Adrenal gland (tissue), 12 donors: ENCODE data around the gene ARPC4. TPM values are rescaled to one million over a fixed set of nuclear protein-coding genes. Genes with fewer than 3 reads are reported as not detected.

Experiments
- DNase-seq, 7 donors: peaks; one replicate each; pipeline ENCODE4 v3.0.0-alpha.2; 2019 to 2020
- H3K27ac ChIP-seq, 5 donors: fragments of 200-600 bp; sonication (generic) in 4 of 5; 1 replicate in 3 of 5; 2 replicates in 2 of 5; pipeline versions ENCODE4 v1.5.1 to v1.8.0; 2016 to 2020; ENCODE audit warnings: mild to moderate bottlenecking in 1 of 5
- H3K27me3 ChIP-seq: fragments of 200-600 bp; 2 replicates; pipeline ENCODE4 v1.8.0; 2021
- H3K36me3 ChIP-seq, 2 donors: fragments of 200-600 bp; replicated peaks in 1 of 2; 1 replicate in 1 of 2; 2 replicates in 1 of 2; pipeline versions ENCODE4 v1.5.1 to v1.8.0; 2018 to 2022
- H3K4me1 ChIP-seq, 2 donors: fragments of 200-600 bp; replicated peaks in 1 of 2; 1 replicate in 1 of 2; 2 replicates in 1 of 2; pipeline versions ENCODE4 v1.5.1 to v1.8.0; 2018 to 2021
- H3K4me3 ChIP-seq, 4 donors: fragments of 200-600 bp; sonication (generic) in 3 of 4; one replicate each; pipeline ENCODE4 v1.5.1; 2016 to 2018
- H3K9me3 ChIP-seq, 3 donors: fragments of 200-600 bp; sonication (generic) in 1 of 3; replicated peaks in 1 of 3; 1 replicate in 2 of 3; 2 replicates in 1 of 3; pipeline versions ENCODE4 v1.5.1 to v1.8.0; 2016 to 2021
- POLR2A ChIP-seq, 2 donors: fragments of 450-650 bp; IDR thresholded peaks; one replicate each; pipeline ENCODE4 v1.6.1; 2017; ENCODE audit warnings: antibody characterized with exemption in 2 of 2, mild to moderate bottlenecking in 2 of 2, moderate library complexity in 1 of 2
- WGBS, 4 donors: extraction: QIAGEN DNeasy Blood & Tissue Kit in 2 of 4; methylation state at CpG; one replicate each; pipeline versions ENCODE4 v1.1.5 to v1.1.7; 2013 to 2017; 5-methylcytosine and 5-hydroxymethylcytosine counted together
- intact Hi-C, 2 donors: fragments of 100-400 bp; cut with DNase I; formaldehyde crosslinking; loops; one replicate each; pipeline versions ENCODE4 v1.14.1 to v1.15.0; 2022 to 2023
- polyA plus RNA-seq, 3 donors: library from polyadenylated mRNA; stranded (reverse); fragments of 200-250 nt in 2 of 3; fragments of 350-450 nt in 1 of 3; fragmentation: Illumina TruSeq in 1 of 3; extraction: RNeasy Lipid Tissue Mini Kit (QIAGEN cat#74804) in 1 of 3; gene quantifications; one replicate each; pipeline ENCODE4 v1.2.3, GENCODE V29; 2013 to 2014
- total RNA-seq, 9 donors: library from RNA; depleted of rRNA in 4 of 9; stranded (reverse); fragments of >200 nt in 4 of 9; fragments of 120-200 nt in 1 of 9; fragmentation: NEBNext Ultra II Directional in 1 of 9; extraction: Animal tissue kit (Norgen Biotek cat#: 25700) in 1 of 9; gene quantifications; one replicate each; pipeline versions ENCODE4 v1.1.0 to v1.2.4, GENCODE V29; 2013 to 2023
- TF ChIP-seq, protein P1 (sequence below), 6 experiments: fragments of 450-650 bp in 4 of 6; fragments of 200-600 bp in 2 of 6; sonication (generic) in 1 of 6; IDR thresholded peaks; 1 replicate in 5 of 6; 2 replicates in 1 of 6; pipeline versions ENCODE4 v1.5.1 to v1.8.0; 2016 to 2021; ENCODE audit warnings: antibody characterized with exemption in 6 of 6, mild to moderate bottlenecking in 2 of 6, moderate library complexity in 1 of 6
- donor health status: healthy with polysubstance abuse.
- donor health status: Bipolar disorder and iron deficiency.
- donor health status: DM: yes; HTN: yes; CAD: no.
- donor health status: DM: no; HTN: no; CAD: no.
- donor health status: DM: no; HTN: no; CAD: no.
- donor health status: DM: yes; HTN: yes; CAD: no.

ARPC4 gene
- total and polyA plus RNA-seq, 12 donors = 75.8 to 249 (median 176) TPM

DNA sequence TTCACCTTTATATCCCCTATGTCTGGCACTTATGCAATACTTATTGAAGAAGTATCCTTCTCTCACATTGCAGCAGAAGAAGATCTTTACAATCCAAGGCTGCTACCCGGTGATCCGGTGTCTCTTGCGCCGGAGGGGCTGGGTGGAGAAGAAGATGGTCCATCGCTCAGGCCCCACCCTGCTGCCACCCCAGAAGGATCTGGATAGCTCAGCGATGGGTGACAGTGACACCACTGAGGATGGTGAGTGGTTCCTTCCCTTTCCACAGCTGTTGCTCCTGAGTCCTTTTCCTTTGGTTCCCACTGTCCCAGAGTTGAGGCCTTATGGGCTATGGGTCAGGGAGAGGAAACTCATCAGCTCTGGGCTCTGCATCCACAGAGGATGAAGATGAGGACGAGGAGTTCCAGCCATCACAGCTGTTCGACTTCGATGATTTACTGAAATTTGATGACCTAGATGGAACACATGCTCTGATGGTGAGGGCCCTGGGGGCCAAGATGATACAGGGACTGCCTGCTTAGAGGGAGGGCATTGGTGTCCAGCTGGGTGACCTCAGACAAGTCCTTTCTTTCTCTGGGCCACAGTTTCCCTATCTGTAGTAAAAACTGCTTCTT lies 20.1 kb downstream of the ARPC4 start:
- WGBS, 4 donors = 90 to 96% (median 95%) methylated on average over 5 to 9 of the region's 9 CpGs
- Histone ChIP-seq H3K27me3 (no peaks in the 10 kb centered on the region), H3K4me3 (no peak overlapping the region), H3K4me1 (peaks cover 0 to 15% of the 10 kb centered on the region in 2 donors), H3K9me3 (no peaks in the 10 kb centered on the region), H3K36me3 (peaks cover 0 to 5% of the 10 kb centered on the region in 2 donors), H3K27ac (no peak overlapping the region)
- intact Hi-C loops = no loop called here
- no peak for DNase-seq
- TF ChIP-seq, protein P1, sequence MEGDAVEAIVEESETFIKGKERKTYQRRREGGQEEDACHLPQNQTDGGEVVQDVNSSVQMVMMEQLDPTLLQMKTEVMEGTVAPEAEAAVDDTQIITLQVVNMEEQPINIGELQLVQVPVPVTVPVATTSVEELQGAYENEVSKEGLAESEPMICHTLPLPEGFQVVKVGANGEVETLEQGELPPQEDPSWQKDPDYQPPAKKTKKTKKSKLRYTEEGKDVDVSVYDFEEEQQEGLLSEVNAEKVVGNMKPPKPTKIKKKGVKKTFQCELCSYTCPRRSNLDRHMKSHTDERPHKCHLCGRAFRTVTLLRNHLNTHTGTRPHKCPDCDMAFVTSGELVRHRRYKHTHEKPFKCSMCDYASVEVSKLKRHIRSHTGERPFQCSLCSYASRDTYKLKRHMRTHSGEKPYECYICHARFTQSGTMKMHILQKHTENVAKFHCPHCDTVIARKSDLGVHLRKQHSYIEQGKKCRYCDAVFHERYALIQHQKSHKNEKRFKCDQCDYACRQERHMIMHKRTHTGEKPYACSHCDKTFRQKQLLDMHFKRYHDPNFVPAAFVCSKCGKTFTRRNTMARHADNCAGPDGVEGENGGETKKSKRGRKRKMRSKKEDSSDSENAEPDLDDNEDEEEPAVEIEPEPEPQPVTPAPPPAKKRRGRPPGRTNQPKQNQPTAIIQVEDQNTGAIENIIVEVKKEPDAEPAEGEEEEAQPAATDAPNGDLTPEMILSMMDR (IDR thresholded peaks at IDR 0.05) = no peak
- no peak for TF ChIP-seq POLR2A (IDR thresholded peaks at IDR 0.05)

DNA sequence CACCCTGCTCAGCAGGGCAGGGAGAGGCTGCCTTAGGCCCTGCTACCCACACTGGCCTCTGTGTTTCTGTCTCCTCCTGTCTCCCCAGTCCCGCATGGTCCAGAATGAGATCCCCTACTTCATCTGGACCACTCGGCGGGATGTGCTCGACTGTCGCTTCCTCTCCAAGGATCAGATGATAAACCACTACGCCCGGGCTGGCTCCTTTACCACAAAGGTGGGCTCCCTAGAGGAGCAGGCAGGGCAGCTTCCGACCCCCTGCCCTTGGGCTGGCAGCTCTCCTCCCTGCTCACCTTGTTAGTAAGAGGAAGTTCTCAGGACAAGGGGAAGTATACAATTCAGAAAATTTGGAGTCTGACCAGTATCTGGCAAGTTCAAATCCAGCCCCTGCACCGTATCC lies 23.1 kb downstream of the ARPC4 start:
- 90 to 93% (median 92%) methylated on average over 9 of the region's 9 CpGs for WGBS, 4 donors
- Histone ChIP-seq H3K27ac (no peak overlapping the region), H3K27me3 (no peaks in the 10 kb centered on the region)

DNA sequence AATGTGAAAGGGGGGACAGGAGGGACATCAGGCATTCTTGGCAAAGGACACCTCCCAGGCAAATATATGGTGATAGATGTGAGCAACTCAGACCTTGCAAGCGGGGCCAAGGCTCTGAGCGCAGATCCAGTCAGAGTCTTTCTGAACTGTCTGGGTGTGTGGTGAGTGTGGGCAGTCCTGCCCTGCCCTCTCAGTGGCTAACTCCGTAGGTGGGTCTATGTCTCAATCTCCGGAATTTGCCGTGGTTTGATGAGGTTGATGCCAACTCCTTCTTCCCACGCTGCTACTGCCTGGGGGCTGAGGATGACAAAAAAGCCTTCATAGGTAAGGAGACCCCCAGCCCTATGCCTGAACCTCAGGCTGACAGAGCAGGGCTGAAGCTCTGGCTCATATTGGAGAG lies 24.6 kb downstream of the ARPC4 start:
- intact Hi-C loops = no loop called here
- Histone ChIP-seq H3K4me1 (no peaks in the 10 kb centered on the region), H3K27ac (no peak overlapping the region), H3K27me3 (no peaks in the 10 kb centered on the region), H3K9me3 (no peaks in the 10 kb centered on the region), H3K36me3 (peaks cover 0 to 5% of the 10 kb centered on the region in 2 donors), H3K4me3 (no peak overlapping the region)
- TF ChIP-seq POLR2A (IDR thresholded peaks at IDR 0.05) = no peak
- TF ChIP-seq, protein P1 (IDR thresholded peaks at IDR 0.05) = no peak
- DNase-seq = no peak
- WGBS, 4 donors = 87 to 95% (median 90%) methylated on average over 6 of the region's 6 CpGs

More for the DNA sequence above, 23.1 kb downstream of the ARPC4 start:
- DNase-seq = no peak
- intact Hi-C loops = no loop called here
- Histone ChIP-seq H3K36me3 (peaks cover 0 to 5% of the 10 kb centered on the region in 2 donors), H3K4me1 (peaks cover 0 to 1% of the 10 kb centered on the region in 2 donors), H3K4me3 (no peak overlapping the region), H3K9me3 (no peaks in the 10 kb centered on the region)
- TF ChIP-seq, protein P1 (IDR thresholded peaks at IDR 0.05) = no peak
- TF ChIP-seq POLR2A (IDR thresholded peaks at IDR 0.05) = no peak

DNA sequence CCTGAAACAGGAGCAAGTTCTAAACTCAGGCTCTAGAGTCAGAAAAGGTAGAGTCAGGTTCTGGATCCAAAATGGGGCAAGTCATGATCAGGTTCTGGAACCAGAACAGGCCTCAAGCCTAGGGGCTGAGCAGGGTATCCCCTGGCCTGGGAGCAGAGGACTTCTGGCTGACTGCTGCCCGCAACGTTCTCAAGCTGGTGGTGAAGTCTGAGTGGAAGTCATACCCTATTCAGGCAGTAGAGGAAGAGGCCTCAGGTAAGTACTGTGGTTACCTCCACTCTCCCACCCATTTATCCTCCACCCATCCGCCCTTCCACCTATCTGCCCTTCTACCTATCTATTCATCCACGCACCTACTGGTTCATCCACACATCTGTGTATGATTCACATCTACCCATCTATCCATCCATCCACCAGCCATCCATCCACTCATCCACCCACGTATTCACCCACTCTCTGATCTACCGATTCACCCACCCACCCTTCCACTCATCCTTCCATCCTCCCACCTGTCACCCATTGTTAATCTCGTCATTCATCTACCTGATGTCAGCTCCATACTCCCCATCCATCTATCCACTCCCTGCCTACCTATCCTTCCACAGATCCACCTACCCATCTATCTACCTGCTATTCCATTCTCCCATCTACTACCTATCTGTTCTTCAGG lies 25.9 kb downstream of the ARPC4 start:
- WGBS, 4 donors = 82 to 98% (median 90%) methylated on average over 6 to 7 of the region's 7 CpGs

More for the DNA sequence above, 25.9 kb downstream of the ARPC4 start:
- Histone ChIP-seq H3K36me3 (peaks cover 0 to under 1% of the 10 kb centered on the region in 2 donors), H3K4me1 (no peaks in the 10 kb centered on the region), H3K27me3 (no peaks in the 10 kb centered on the region), H3K4me3 (no peak overlapping the region), H3K27ac (no peak overlapping the region), H3K9me3 (no peaks in the 10 kb centered on the region)
- TF ChIP-seq, protein P1 (IDR thresholded peaks at IDR 0.05) = no peak
- no peak for TF ChIP-seq POLR2A (IDR thresholded peaks at IDR 0.05)
- intact Hi-C loops = no loop called here
- DNase-seq = no peak
